Stimulated activated naive CD8-positive, alpha-beta T cell treated with anti-CD3 and anti-CD28 coated beads, Interleukin-15, amount 100 ng/mL, for 72 hours (primary cell): Measurements from ENCODE around the gene IL22RA1.

Source experiments
- ATAC-seq: fragments of 150-1000 bp; cut with Tn5 transposase; 2 replicates; pipeline ENCODE4 v1.10.0; 2021; ENCODE audit warnings: mild to moderate bottlenecking, moderate library complexity
- DNase-seq, 2 donors: peaks; one replicate each; pipeline ENCODE4 v3.0.0; 2021 to 2022
- H3K27ac Mint-ChIP-seq, 2 donors: one replicate each; pipeline ENCODE4 v1.8.0; 2022; ENCODE audit warnings: mild to moderate bottlenecking in 2 of 2, mixed read lengths in 2 of 2, moderate library complexity in 2 of 2
- H3K27me3 Mint-ChIP-seq: one replicate; pipeline ENCODE4 v1.8.0; 2022; ENCODE audit warnings: mixed read lengths
- H3K4me1 Mint-ChIP-seq: one replicate; pipeline ENCODE4 v1.8.0; 2022; ENCODE audit warnings: mild to moderate bottlenecking, mixed read lengths
- H3K4me3 Mint-ChIP-seq, 2 donors: one replicate each; pipeline ENCODE4 v1.8.0; 2022; ENCODE audit warnings: mild to moderate bottlenecking in 2 of 2, mixed read lengths in 2 of 2, moderate library complexity in 1 of 2
- H3K9me3 Mint-ChIP-seq, 2 donors: one replicate each; pipeline ENCODE4 v1.8.0; 2022; ENCODE audit warnings: mixed read lengths in 2 of 2

The IL22RA1 gene

DNA sequence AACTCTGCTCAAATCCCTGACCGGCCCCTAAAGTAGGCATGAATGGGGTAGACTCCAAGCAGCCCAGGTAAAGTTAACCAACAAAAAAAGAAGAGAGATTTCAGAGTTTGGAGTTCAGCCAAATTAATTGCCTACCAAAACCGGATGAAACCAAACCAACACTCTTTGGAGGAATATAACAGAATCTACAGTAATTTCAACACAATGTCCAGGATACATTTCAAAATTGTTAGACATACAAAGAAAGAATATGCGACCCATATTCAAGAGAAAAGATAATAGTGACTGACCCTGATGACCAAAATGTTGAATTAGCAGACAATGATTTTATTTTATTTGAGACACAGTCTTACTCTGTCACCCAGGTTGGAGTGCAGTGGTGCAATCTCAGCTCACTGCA is 12.6 kb downstream of the IL22RA1 start:
- H3K4me3 Mint-ChIP-seq = no peak overlapping the region
- ATAC-seq (no peak), DNase-seq (no peak)
- no peaks in the 10 kb centered on the region for H3K4me1 Mint-ChIP-seq
- peaks cover 9% of the 10 kb centered on the region for H3K27me3 Mint-ChIP-seq
- peaks cover 0 to 8% of the 10 kb centered on the region in 2 donors for H3K9me3 Mint-ChIP-seq
- no peak overlapping the region for H3K27ac Mint-ChIP-seq

DNA sequence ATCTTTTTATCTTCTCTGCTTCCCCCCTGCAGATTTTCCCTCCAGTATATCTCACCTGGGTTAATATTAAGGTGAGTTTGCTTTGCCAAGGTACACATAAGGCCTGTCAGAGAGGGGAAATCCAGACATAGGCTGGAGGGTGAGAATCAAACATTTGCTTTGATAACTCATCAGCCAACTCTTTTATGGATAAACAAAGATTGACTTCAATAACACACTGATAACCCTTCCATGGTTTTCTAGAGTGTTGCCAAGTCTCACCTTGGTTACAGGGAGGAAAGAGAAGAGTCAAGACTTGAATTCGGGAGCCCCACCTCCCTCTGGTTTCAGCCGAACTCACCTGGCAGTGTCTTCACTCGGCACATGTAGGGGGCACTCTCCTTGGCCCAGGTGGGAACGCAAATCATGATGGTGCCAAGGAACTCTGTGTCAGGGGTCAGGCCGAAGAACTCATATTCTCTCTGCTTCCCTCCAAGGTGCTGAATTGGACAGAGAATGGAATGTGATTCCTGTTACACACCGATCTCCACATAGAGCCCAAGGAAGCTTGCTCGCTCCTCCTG is 15.1 kb downstream of the IL22RA1 start:
- Mint-ChIP-seq H3K4me3 (no peak overlapping the region), H3K4me1 (no peaks in the 10 kb centered on the region), H3K27me3 (no peaks in the 10 kb centered on the region), H3K27ac (no peak overlapping the region), H3K9me3 (peaks cover 0 to 8% of the 10 kb centered on the region in 2 donors)
- no peak for DNase-seq
- ATAC-seq = no peak

DNA sequence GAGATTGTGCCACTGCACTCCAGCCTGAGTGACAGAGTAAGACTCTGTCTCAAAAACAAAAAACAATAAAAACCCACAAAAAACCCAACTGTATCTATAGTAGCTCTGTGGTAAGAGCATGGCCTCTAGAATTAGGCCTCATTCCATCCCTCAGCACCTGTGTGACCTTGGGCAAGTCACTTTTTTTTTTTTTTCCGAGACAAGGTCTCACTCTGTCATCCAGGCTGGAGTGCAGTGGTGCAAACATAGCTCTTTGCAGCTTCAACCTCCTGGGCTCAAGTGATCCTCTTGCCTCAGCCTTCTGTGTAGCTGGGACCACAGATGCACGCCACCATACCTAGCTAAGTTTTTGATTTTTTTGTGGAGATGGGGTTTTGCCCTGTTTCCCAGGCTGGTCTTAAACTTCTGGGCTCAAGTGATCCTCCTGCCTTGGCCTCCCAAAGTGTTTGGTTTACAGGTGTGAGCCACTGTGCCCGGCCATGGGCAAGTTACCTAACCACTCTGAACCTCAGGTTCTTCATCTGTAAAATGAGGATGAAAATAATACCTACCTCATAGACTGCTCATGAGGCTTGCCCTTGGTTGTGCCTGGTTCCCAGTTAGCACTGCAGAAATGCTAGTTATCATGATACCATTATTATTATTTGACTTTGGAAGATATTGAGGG is 15.7 kb downstream of the IL22RA1 start:
- peaks cover 0 to 8% of the 10 kb centered on the region in 2 donors for H3K9me3 Mint-ChIP-seq
- H3K4me1 Mint-ChIP-seq = no peaks in the 10 kb centered on the region
- ATAC-seq = no peak
- H3K27me3 Mint-ChIP-seq = no peaks in the 10 kb centered on the region
- H3K27ac Mint-ChIP-seq = no peak overlapping the region
- no peak overlapping the region for H3K4me3 Mint-ChIP-seq
- DNase-seq = no peak

DNA sequence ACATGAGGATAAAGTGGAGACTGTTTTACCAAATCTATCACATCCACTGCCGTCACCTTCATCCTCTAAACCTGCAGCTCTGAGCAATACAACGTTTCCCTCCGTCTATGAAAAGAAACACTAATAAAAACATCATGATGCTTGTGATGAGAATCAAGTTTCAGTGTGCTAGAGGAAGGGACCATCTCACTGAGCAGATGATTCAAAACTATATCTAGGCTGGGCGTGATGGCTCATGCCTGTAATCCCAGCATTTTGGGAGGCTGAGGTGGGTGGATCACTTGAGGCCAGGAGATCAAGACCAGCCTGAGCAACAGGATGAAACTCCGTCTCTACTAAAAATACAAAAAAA is 16.3 kb downstream of the IL22RA1 start:
- Mint-ChIP-seq H3K4me1 (no peaks in the 10 kb centered on the region), H3K9me3 (peaks cover 0 to 8% of the 10 kb centered on the region in 2 donors), H3K4me3 (no peak overlapping the region), H3K27me3 (no peaks in the 10 kb centered on the region), H3K27ac (no peak overlapping the region)
- DNase-seq = no peak
- no peak for ATAC-seq

DNA sequence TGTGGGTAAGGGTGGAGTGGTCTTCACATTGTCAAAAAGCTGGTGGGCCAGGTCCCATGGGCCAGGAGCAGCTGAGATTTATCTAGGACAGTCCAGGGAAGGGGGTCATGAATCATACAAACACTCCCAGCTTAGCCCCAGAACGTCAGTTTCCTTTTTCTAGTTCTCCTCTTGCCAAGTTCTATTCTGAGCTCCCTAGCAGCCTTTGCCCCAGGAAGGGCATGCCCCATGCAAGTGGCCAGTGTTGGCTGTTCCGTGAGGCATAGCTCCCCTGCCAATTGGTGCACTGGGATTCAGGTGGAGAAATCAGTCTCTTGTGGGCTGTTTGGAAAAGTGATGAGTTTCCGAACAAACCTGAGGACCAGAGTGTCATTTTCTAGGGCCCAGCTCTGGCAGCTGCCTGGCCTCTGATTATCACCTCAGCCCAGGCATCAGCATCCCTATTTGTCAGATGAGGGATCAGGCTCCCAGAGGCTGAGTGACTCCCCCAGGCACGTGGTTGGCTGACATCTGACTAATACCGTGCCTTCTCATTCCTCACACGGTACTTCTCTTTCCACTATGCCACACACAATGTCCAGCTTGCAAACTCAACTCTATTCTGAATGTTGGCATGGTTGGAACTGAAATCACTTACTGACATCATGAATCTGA is 16.8 kb downstream of the IL22RA1 start:
- H3K4me3 Mint-ChIP-seq = no peak overlapping the region
- no peaks in the 10 kb centered on the region for H3K27me3 Mint-ChIP-seq
- ATAC-seq (no peak), DNase-seq (no peak)
- H3K27ac Mint-ChIP-seq = no peak overlapping the region
- no peaks in the 10 kb centered on the region for H3K4me1 Mint-ChIP-seq
- peaks cover 0 to 8% of the 10 kb centered on the region in 2 donors for H3K9me3 Mint-ChIP-seq

DNA sequence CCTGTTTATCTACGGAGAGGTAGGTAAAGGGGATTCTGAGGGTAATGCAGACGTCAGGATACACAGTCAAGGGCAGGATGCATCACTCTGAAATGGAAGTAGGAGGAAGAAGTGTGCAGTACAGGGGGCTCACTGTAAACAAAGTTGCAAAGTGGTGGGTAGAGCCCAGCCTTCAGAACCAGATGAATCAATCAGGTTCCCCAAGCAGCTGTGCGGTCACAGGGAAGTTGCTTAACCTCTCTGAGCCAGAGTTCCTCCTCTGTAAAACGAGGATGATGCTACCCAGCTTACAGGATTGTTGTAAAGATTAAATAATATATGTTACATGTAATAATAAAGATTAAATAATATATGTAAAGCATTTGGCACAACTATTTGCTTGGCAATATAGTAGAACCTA is 17.5 kb downstream of the IL22RA1 start:
- H3K9me3 Mint-ChIP-seq = peaks cover 0 to 8% of the 10 kb centered on the region in 2 donors
- DNase-seq = no peak
- H3K27ac Mint-ChIP-seq = no peak overlapping the region
- no peak overlapping the region for H3K4me3 Mint-ChIP-seq
- no peaks in the 10 kb centered on the region for H3K27me3 Mint-ChIP-seq
- ATAC-seq = no peak
- no peaks in the 10 kb centered on the region for H3K4me1 Mint-ChIP-seq

DNA sequence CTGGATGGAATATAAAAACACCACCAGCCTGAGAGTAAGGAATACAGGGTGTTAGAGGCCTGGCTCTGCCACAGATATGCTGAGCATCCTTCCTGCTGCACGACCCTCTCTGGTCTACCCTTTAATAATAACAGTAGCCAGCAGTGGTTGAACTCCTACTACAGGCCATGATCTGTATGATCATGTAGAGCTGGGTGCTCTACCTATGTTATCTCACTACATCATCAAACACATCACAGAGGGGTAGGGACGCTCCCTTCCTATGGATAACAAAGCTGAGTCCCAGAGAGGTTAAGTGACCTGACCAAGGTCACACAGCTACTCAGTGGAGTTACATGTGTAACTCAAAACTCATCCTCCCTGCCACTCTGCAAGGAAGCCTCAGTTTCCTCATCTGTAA is 18.0 kb downstream of the IL22RA1 start:
- ATAC-seq = no peak
- no peak overlapping the region for H3K27ac Mint-ChIP-seq
- no peaks in the 10 kb centered on the region for H3K4me1 Mint-ChIP-seq
- DNase-seq = no peak
- H3K9me3 Mint-ChIP-seq = peaks cover 0 to 8% of the 10 kb centered on the region in 2 donors
- H3K27me3 Mint-ChIP-seq = no peaks in the 10 kb centered on the region
- H3K4me3 Mint-ChIP-seq = no peak overlapping the region

DNA sequence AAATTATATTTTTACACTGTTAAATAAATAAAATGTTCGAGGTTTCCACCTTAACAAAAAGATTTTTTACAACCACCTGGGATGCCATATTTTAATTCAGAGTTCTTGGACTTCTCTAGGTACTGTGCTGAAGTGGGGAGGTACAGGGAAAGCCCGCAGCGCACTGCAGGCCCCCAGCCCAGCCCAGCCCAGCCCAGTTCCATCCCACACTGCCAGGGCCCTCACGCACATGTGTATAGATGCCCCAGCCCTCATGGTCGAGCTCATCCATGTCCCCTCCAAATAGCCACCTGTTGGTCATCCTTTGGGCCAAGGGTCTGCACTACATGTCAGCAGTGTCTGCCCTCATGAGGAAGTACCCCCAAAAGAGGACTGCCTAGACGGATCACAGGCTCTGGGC is 19.3 kb downstream of the IL22RA1 start:
- peaks cover 0 to under 1% of the 10 kb centered on the region in 2 donors for H3K9me3 Mint-ChIP-seq
- peak overlapping the region in 1 of 2 donors; percentile 60 for H3K27ac Mint-ChIP-seq
- H3K4me3 Mint-ChIP-seq = no peak overlapping the region
- no peaks in the 10 kb centered on the region for H3K27me3 Mint-ChIP-seq
- DNase-seq (no peak), ATAC-seq (no peak)
- no peaks in the 10 kb centered on the region for H3K4me1 Mint-ChIP-seq

DNA sequence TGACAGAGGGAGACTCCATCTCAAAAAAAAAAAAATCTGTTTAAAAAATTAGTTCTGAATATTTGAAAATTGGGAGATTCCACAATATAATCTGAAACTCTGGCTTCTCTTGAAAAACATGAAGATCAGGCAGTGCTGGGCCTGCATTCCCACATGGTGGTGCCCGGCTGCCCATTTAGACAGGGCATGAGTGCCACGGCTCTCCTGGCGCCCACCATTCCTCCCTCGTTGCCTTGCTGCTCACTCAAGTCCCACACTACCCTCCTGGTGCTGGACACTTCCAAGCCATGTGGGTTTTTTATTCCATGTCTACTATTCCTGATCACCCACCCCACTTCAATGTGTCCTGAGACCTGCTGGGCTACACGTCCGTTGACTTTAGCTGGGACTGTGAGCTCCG is 20.2 kb downstream of the IL22RA1 start:
- no peak overlapping the region for H3K4me3 Mint-ChIP-seq
- ATAC-seq (no peak), DNase-seq (no peak)
- no peaks in the 10 kb centered on the region for H3K4me1 Mint-ChIP-seq
- H3K27me3 Mint-ChIP-seq = no peaks in the 10 kb centered on the region
- H3K27ac Mint-ChIP-seq = no peak overlapping the region
- no peaks in the 10 kb centered on the region for H3K9me3 Mint-ChIP-seq

DNA sequence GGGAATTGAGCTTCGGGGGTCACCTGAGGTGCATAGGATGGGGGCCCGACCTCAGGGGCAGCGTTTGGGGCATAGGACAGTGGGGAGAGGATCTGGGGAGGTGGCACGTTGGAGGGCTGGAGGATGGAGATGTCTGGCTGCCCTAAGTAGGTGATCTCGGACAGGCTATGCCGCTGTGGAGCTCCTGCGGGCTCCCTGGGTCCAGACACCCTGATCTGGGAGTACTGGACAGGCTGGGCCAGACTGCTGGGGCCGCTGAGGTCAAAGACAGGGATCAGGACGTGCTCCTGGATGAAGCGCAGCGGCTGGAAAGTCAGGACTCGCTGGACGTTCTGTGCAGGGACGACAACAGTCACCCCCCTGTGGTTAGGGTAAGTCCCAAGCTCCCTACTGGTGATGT is 21.5 kb downstream of the IL22RA1 start:
- Mint-ChIP-seq H3K4me3 (no peak overlapping the region), H3K27ac (no peak overlapping the region), H3K27me3 (no peaks in the 10 kb centered on the region), H3K9me3 (no peaks in the 10 kb centered on the region), H3K4me1 (no peaks in the 10 kb centered on the region)
- DNase-seq = no peak
- ATAC-seq = no peak

DNA sequence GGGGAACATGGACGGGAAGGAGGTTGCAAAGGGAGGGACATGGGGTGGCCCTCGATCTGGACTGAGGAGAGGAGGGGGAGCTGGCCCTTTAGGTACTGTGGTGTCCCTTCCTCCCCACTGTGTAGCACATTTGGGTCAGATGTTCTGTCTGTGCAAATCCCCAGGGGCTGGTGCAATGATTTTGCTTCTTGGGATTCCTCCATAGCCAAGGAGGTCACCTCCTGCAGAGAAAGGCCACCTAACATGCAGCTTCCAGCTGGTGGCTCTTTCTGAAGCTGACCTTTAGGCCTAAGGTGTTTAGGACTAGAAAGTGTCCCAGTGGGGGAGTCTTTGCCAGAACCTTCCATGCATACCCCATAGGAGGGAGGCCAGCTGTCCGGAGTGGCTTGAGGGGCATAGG is 22.0 kb downstream of the IL22RA1 start:
- Mint-ChIP-seq H3K27me3 (no peaks in the 10 kb centered on the region), H3K4me3 (no peak overlapping the region), H3K27ac (no peak overlapping the region), H3K4me1 (no peaks in the 10 kb centered on the region), H3K9me3 (no peaks in the 10 kb centered on the region)
- no peak for ATAC-seq
- DNase-seq = no peak

DNA sequence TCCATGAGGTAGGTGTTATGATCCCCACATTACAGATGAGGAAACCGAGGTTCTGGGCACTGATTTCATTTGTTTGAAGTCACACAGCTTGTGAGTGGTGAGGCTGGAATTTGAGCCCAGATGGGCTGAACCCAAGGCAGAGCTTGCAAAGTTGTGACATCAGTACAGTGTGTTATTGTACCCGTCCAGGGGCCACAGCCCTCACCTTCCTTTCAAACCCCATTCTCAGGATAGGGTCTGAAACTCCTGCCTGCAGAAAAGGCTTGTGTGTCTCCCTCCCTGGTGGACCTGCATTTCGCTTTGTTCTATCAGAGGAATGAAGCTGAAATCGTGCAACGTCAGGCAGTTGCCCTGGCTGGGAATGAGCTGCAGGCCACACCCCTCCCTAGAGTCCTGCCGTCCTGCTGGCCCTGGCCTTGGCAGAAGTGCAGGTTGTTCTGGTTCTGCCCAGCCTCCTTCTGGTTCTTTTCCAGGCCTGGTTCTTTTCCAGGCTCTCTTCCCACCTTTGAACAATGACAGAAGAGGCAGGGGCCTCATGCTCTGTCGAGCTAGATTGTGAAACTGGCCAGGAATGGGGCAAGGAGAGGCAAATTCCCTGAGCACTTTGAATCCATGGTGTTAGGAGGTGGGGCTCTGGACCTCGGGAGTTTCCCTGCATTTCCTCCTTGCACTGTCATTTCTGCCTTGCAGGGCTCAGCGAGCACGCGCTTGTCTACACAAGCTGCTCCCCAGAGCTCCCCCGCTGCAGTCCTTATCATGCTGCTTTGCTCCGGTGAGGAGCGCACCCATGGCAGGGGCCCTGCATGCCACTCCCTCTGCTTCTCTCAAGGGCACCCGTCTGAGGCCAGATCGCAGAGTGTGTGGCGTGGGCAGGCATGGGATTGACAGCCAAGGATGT is 22.8 kb downstream of the IL22RA1 start:
- Mint-ChIP-seq H3K27me3 (no peaks in the 10 kb centered on the region), H3K4me3 (no peak overlapping the region), H3K4me1 (no peaks in the 10 kb centered on the region), H3K27ac (no peak overlapping the region), H3K9me3 (no peaks in the 10 kb centered on the region)
- ATAC-seq (no peak), DNase-seq (no peak)

DNA sequence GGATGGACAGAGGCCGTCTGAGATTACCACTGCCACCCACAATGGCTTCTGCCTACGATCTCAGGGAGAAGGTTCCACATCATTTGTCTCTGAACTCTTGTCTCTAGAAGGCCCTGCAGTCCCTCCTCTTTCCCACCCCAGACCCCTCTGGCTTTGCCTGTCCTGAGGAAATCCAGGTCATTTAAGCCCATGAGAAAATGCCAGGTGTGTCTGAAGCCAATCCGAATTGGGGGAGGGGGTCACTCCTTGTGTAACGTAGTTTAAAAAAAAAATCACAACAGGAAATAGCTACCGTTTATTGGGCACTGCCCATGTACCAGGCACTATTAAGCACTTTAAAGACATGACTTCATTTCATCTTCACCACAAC is 23.5 kb downstream of the IL22RA1 start:
- no peak for ATAC-seq
- H3K4me3 Mint-ChIP-seq = no peak overlapping the region
- no peaks in the 10 kb centered on the region for H3K27me3 Mint-ChIP-seq

DNA sequence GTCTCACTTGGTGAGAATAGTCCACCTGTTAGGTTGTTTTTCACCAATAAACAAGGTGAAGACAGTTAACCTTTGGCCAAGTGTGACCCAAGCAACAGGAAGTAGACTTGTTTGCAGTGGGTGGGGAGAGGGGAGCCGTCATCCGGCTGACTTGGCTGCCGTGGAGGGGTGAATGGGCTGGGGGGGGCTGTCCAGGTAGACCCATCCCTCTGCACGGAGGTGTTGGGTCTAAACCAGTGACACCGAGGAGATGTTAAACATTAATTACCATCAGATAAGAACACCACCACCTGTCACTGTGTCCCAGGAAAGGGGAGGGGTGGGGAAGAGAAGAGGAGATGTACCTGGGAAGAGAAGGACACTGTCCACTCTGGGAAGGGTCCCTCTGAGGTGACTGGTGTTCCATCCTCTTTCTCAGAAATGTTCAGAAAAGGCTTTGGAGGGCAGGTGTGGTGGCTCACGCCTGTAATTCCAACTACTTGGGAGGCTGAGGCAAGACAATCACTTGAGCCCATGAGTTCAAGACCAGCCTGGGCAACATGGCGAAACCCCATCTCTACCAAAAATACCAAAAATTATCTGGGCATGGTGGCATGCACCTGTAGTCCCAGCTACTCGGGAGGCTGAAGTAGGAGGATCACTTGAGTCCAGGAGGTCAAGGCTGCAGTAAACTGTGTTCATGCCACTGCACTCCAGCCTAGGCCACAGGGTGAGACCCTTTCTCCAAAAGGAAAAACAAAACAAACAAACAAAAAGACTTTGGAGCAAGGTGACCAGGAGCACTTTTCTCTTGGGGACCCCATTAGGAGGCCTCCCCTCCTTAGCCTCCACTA is 24.3 kb downstream of the IL22RA1 start:
- no peaks in the 10 kb centered on the region for H3K4me1 Mint-ChIP-seq
- H3K27me3 Mint-ChIP-seq = peaks cover 7% of the 10 kb centered on the region
- no peak overlapping the region for H3K4me3 Mint-ChIP-seq
- no peaks in the 10 kb centered on the region for H3K9me3 Mint-ChIP-seq
- H3K27ac Mint-ChIP-seq = no peak overlapping the region
- DNase-seq (no peak), ATAC-seq (no peak)

More for the DNA sequence above, 23.5 kb downstream of the IL22RA1 start:
- no peaks in the 10 kb centered on the region for H3K4me1 Mint-ChIP-seq
- no peaks in the 10 kb centered on the region for H3K9me3 Mint-ChIP-seq
- no peak for DNase-seq
- no peak overlapping the region for H3K27ac Mint-ChIP-seq

DNA sequence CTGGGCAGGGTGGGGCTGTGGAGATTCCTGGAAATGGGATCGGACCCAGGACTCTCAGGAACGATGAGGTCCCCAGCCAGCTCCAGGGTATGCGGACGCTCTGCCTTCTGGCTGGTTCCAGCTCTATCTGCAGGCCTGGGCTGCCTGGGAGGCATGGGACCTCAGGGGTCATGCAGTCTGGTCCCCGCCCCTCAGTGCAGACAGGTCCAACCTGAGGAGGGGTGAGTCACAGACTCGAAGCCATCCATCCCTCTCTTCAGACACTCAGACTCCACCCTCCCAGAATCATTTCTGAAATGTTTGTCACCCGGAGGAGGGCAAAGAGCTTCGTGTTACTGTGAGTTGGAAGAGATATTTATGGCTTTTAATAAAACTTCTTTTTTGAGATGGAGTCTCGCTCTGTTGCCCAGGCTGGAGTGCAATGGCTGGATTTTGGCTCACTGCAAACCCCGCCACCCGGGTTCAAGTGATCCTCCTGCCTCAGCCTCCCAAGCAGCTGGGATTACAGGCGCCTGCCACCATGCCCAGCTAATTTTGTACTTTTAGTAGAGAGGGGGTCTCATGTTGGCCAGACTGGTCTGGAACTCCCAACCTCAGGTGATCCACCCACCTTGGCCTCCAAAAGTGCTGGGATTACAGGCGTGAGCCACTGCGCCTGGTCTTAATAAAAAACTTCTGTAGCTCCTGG is 25.1 kb downstream of the IL22RA1 start:
- H3K4me3 Mint-ChIP-seq = no peak overlapping the region
- peak overlapping the region in 1 of 2 donors; percentile 21 for H3K27ac Mint-ChIP-seq
- no peaks in the 10 kb centered on the region for H3K4me1 Mint-ChIP-seq
- ATAC-seq (no peak), DNase-seq (no peak)
- peaks cover 12% of the 10 kb centered on the region for H3K27me3 Mint-ChIP-seq
- no peaks in the 10 kb centered on the region for H3K9me3 Mint-ChIP-seq
